ENCODE measurements around the gene MIB1. TPM values are rescaled to one million over a fixed set of nuclear protein-coding genes. Genes with fewer than 3 reads are reported as not detected.

MIB1 gene
- total RNA-seq, 2 donors from 2014 or later: 30.0 to 34.7 TPM

DNA sequence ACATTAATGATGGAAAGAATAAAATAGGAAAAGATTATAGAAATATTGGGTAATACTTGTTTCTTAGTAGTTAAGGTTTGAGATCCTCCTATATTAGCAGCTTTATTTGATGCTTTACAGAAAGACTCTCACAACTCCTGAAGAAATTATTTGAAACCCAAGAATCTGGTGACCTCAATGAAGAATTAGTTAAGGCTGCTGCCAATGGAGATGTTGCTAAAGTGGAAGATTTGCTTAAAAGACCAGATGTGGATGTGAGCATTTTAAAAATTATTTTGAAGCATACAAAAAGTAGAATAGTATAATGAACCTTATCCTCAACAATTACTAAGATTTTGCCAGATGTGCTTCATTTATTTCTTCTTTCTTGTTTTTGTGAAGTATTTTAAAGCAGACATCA, 59.1 kb downstream of the MIB1 start:
- no peaks in the 10 kb centered on the region for H3K36me3 ChIP-seq
- no peak overlapping the region for H3K27ac ChIP-seq
- TF ChIP-seq POLR2A (IDR thresholded peaks at IDR 0.05): no peak
- TF ChIP-seq, protein P1, sequence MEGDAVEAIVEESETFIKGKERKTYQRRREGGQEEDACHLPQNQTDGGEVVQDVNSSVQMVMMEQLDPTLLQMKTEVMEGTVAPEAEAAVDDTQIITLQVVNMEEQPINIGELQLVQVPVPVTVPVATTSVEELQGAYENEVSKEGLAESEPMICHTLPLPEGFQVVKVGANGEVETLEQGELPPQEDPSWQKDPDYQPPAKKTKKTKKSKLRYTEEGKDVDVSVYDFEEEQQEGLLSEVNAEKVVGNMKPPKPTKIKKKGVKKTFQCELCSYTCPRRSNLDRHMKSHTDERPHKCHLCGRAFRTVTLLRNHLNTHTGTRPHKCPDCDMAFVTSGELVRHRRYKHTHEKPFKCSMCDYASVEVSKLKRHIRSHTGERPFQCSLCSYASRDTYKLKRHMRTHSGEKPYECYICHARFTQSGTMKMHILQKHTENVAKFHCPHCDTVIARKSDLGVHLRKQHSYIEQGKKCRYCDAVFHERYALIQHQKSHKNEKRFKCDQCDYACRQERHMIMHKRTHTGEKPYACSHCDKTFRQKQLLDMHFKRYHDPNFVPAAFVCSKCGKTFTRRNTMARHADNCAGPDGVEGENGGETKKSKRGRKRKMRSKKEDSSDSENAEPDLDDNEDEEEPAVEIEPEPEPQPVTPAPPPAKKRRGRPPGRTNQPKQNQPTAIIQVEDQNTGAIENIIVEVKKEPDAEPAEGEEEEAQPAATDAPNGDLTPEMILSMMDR (IDR thresholded peaks at IDR 0.05): no peak
- no peak for TF ChIP-seq POLR2AphosphoS5 (IDR thresholded peaks at IDR 0.05)
- no peak overlapping the region for H3K4me3 ChIP-seq
- no peaks in the 10 kb centered on the region for H3K9me3 ChIP-seq
- no peak for DNase-seq (ENCODE audit: low spot score)
- H3K27me3 ChIP-seq (replicated peaks; ENCODE audit: insufficient read depth): no peaks in the 10 kb centered on the region
- intact Hi-C loops (cut with DNase I): no loop called here
- no peaks in the 10 kb centered on the region for H3K4me1 ChIP-seq (replicated peaks)

DNA sequence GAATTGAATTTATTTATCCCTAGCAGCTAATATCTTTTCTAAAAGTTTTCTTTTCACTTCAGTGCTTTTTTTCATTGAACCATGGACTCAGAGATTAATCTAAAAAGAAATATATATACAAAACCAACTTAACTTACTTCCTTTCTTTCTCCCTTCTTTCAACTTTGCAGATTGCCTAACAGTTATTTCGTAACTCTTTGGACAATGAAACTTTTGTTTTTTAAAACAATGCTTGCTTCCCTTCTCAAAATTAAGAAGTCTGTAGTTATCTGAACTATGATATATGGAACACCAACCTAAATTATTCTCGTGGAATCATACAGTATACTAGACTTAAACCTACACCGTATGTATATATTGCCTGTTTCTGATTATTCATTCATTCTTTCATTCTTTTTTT, 62.9 kb downstream of the MIB1 start:
- intact Hi-C loops (cut with DNase I): no loop called here
- Histone ChIP-seq H3K4me1 (replicated peaks) (no peaks in the 10 kb centered on the region), H3K4me3 (no peak overlapping the region), H3K9me3 (no peaks in the 10 kb centered on the region), H3K36me3 (no peaks in the 10 kb centered on the region), H3K27me3 (replicated peaks; ENCODE audit: insufficient read depth) (no peaks in the 10 kb centered on the region), H3K27ac (no peak overlapping the region)
- TF ChIP-seq, protein P1 (IDR thresholded peaks at IDR 0.05): no peak
- TF ChIP-seq POLR2A (IDR thresholded peaks at IDR 0.05): no peak
- no peak for TF ChIP-seq POLR2AphosphoS5 (IDR thresholded peaks at IDR 0.05)
- WGBS: 72% methylated on average over 3 of the region's 3 CpGs
- DNase-seq (ENCODE audit: low spot score): no peak

- intact Hi-C loops (cut with DNase I): no loop called here
- no peaks in the 10 kb centered on the region for H3K9me3 ChIP-seq
- no peak overlapping the region for H3K27ac ChIP-seq
- WGBS: 85% methylated on average over 9 of the region's 9 CpGs
- no peaks in the 10 kb centered on the region for H3K27me3 ChIP-seq (replicated peaks; ENCODE audit: insufficient read depth)
- H3K36me3 ChIP-seq: no peaks in the 10 kb centered on the region
- no peak for DNase-seq (ENCODE audit: low spot score)
- H3K4me1 ChIP-seq (replicated peaks): no peaks in the 10 kb centered on the region
- TF ChIP-seq, protein P1 (IDR thresholded peaks at IDR 0.05): no peak
- TF ChIP-seq POLR2A (IDR thresholded peaks at IDR 0.05) (no peak), POLR2AphosphoS5 (IDR thresholded peaks at IDR 0.05) (no peak)
- no peak overlapping the region for H3K4me3 ChIP-seq
Observed at GRCh38 chr18:21805771-21806366, 65.3 kb downstream of the MIB1 start.

- Histone ChIP-seq H3K4me1 (replicated peaks) (no peaks in the 10 kb centered on the region), H3K36me3 (no peaks in the 10 kb centered on the region), H3K4me3 (no peak overlapping the region), H3K9me3 (no peaks in the 10 kb centered on the region), H3K27me3 (replicated peaks; ENCODE audit: insufficient read depth) (no peaks in the 10 kb centered on the region), H3K27ac (no peak overlapping the region)
- intact Hi-C loops (cut with DNase I): no loop called here
- no peak for DNase-seq (ENCODE audit: low spot score)
- TF ChIP-seq POLR2A (IDR thresholded peaks at IDR 0.05) (no peak), POLR2AphosphoS5 (IDR thresholded peaks at IDR 0.05) (no peak)
- TF ChIP-seq, protein P1 (IDR thresholded peaks at IDR 0.05): no peak
- 72% methylated on average over 3 of the region's 3 CpGs for WGBS
Observed at GRCh38 chr18:21808185-21808584, 67.6 kb downstream of the MIB1 start.

- H3K36me3 ChIP-seq: no peaks in the 10 kb centered on the region
- TF ChIP-seq POLR2AphosphoS5 (IDR thresholded peaks at IDR 0.05) (no peak), POLR2A (IDR thresholded peaks at IDR 0.05) (no peak)
- TF ChIP-seq, protein P1 (IDR thresholded peaks at IDR 0.05): no peak
Observed at GRCh38 chr18:21809725-21810124, 69.1 kb downstream of the MIB1 start.

More at GRCh38 chr18:21809725-21810124, 69.1 kb downstream of the MIB1 start:
- Histone ChIP-seq H3K4me3 (no peak overlapping the region), H3K4me1 (replicated peaks) (no peaks in the 10 kb centered on the region), H3K27ac (no peak overlapping the region), H3K9me3 (no peaks in the 10 kb centered on the region), H3K27me3 (replicated peaks; ENCODE audit: insufficient read depth) (no peaks in the 10 kb centered on the region)
- WGBS: 96% methylated on average over 2 of the region's 2 CpGs
- intact Hi-C loops (cut with DNase I): no loop called here
- no peak for DNase-seq (ENCODE audit: low spot score)
